Right ventricle myocardium inferior (tissue), 1 donor: ENCODE measurements around the gene HMX1. TPM values are rescaled to one million over a fixed set of nuclear protein-coding genes. Genes with fewer than 3 reads are reported as not detected.

Experiments
- ATAC-seq: fragments of 200-7000 bp; cut with Tn5 transposase; one replicate; pipeline ENCODE4 v1.9.1; 2020; ENCODE audit warnings: mild to moderate bottlenecking, moderate library complexity
- DNase-seq: peaks from one replicate; pipeline ENCODE4 v3.0.0; 2021; ENCODE audit errors: missing footprints
- intact Hi-C: fragments of 100-400 bp; cut with DNase I; formaldehyde crosslinking; loops from one replicate; pipeline ENCODE4 v1.11.0; 2022
- total RNA-seq: library from RNA; stranded (reverse); fragmentation: NEBNext Ultra II Directional; extraction: Animal tissue kit (Norgen Biotek cat#: 25700); gene quantifications from one replicate; pipeline ENCODE4 v1.2.1, GENCODE V29; 2021
- donor health status: DM: no; HTN: yes; CAD: no; lungs with severe emphysema.

The HMX1 gene
- total RNA-seq, 1 donor from 2014 or later, result not detected

- ATAC-seq (no peak), DNase-seq (peak; percentile 14)
- intact Hi-C loops, result no loop called here
Measured at GRCh38 chr4:8850830-8851188, 20.8 kb downstream of the HMX1 start.

GRCh38 chr4:8850074-8850829 lies 21.4 kb downstream of the HMX1 start:
- ATAC-seq (no peak), DNase-seq (peak; percentile 16)
- intact Hi-C loops, result no loop called here

DNA sequence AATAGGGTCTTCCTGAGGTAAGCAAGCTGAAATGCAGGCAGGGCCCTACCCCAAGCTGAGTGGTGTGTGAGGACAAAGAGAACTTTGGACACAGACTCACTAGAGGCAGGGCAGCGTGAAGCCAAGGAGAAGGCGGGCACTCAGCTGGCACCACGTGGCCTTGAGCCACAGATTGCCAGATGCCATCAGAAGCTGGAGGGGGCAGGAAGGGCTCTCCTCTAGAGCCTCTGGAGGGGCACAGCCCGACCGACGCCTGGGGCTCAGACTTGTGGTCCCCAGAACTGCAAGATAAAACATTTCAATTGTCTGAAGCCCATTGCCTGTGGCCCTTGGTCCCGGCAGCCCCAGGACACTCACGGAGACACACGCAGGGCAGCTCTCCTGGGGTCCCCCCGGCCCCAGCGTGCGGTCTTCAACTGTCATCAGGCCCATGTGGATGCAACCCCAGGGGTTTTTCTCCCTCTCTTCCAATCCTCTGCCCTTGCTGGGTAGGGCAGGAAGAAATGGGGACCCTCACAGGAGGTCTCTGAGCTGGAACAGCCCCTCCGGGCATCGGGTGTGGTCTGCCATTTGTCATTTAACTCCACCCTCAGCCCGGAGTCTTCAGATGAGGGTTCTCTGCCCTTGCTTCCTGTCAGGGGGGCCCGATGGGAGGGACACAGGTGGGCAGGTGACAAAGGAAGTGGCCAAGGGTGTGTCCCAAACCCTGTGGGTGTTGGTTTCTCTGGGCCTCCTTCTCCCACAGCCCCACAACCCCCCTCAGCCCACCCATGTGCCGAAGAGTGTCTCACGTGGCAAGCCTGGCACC lies 22.2 kb downstream of the HMX1 start:
- intact Hi-C loops, result no loop called here
- DNase-seq (peak; percentile 45), ATAC-seq (no peak)

GRCh38 chr4:8848507-8849265 lies 23.0 kb downstream of the HMX1 start:
- intact Hi-C loops, result no loop called here
- ATAC-seq (no peak), DNase-seq (peak; percentile 15)

DNA sequence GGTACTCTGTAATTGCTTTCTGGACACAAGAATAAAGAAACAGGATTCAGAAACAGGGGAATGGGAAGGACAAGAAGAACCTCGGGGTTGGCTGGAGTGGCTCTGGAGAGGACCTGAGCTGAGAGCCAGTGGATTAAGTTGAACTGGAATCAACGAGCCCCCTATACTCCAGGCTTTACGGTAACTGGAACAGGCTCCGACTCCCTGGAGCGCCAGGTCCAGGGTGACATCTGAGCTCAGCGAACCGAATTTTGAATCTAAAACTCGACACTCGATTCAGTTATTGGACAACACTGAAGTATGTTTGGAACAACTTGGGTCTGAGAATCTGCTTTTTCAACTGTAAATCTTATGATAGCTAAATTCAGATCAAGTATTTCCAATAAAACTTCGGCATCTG lies 23.9 kb downstream of the HMX1 start:
- intact Hi-C loops, result no loop called here
- no peak for ATAC-seq
- DNase-seq, result peak; percentile 13

DNA sequence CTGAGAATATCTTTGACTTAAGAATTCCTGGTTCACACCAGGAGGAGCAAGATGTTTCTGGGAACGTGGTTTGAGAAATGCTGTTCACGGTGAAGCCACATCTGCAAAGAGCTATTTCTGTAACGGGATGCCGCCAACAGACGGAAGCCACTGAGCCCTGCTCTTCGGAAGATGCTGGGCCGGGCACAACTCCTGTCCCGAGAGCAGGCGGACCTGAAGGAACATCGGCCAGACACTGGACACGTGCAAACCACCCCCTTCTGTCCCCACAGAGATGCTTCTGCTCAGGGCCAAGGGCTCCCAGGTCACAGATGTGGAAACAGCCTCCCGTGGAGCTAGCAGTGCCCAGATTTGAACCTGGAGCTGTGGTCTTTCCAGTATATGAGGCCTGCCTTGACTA lies 24.3 kb downstream of the HMX1 start:
- intact Hi-C loops, result no loop called here
- ATAC-seq, result no peak
- peak; percentile 15 for DNase-seq

DNA sequence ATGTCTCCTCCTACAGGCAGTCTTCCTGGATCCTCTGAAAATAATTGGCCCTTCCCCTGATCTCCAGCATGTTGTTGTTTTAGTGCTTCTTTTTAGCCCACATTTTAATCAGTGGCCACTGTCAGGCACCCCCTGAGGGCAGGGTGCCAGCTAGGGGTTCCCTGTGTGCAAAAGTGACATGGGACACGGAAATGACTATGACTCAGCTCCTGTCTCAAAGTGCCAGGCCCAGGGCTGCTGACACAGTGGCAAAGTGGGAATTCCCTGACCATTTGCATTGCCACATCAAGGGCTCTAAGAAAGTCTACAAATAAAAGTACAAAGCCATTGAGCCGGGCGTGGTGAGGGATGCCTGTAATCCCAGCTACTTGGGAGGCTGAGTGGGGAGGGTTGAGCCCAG lies 24.8 kb downstream of the HMX1 start:
- intact Hi-C loops, result no loop called here
- peak; percentile 11 for DNase-seq
- ATAC-seq, result no peak

DNA sequence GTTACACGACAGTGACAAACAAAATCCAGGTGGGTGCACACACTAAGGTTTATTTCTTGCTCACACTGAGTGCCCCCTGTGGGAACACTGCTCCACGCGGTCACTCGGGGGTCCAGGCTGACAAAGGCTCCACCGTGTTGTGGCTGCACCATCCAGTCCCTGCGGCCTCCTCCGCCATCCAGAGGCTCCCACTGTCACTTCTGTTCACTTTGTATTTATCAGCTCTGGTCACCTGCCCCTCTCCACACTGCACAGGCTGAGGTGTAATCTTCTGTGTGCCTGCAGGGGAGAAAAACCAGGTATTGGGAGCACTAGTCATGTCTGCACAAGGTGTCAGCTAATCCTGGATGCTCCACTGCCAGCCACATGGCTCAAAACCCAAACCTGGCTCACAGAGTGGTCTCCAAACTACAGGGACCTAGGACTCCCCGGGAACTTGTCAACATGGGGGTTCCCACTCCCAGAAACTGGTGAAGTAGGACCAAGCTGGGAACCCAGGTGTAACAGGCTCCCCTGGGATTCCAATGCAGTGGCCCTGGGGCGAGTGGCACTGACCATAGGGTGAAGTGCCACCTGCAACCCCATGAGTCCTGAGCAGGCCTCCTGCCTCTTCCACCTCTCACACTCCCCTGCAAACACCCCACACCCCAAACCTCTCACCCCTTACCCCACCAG lies 25.5 kb downstream of the HMX1 start:
- ATAC-seq (no peak), DNase-seq (peak; percentile 55)
- intact Hi-C loops, result no loop called here

DNA sequence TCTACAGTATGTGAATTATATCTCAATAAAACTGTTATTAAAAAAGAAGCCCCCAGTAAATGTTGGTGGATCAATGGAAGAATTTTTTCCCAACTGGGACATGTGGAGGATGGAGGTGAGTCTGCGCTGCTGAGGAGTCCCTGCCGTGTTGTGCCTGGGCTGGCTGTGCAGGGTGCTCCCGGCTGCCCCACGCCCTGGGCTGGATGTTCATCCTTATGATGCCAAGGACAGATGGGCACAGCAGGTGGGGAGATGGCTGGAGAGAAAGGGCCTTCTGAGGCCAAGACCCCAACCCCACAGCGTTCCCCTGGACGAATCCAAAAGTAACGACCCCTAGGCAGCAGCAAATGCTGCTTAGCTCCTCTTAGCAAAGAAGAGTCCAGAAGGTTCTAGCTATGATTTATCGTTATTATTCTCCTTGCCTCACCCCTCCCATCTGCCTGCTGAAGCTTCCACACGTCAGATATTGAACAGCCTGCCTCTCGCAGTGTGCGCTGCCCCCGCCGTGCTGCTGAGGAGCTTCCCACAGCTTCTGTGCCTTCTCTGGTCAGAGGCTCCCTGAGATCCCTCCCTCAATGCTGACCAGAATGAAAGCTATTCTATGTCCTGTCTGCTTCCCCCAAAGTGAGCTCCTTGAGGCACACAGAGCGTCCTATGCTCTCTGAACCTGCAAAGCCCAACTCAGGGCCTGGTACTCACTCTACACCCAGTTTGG lies 26.5 kb downstream of the HMX1 start:
- ATAC-seq (no peak), DNase-seq (peak; percentile 42)
- intact Hi-C loops, result no loop called here

DNA sequence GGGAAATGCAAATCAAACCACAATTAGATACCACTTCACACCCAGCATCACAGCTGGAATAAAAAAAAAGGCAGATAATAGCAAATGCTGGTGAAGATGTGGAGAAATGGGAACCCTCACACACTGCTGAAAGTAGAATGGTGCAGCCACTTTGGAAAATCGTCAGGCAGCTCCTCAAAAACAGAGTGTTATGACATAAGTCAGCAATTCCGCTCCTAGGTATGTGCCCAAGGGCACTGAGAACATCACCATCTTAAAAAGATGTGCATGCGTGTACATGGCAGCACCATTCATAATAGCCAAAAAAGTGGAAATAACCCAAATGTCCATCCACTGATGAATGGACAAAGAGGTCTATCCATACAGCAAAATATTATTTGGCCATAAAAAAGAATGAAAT lies 28.0 kb downstream of the HMX1 start:
- no peak for ATAC-seq
- DNase-seq, result no peak
- intact Hi-C loops, result no loop called here

GRCh38 chr4:8842614-8843013 lies 29.0 kb downstream of the HMX1 start:
- DNase-seq (no peak), ATAC-seq (no peak)
- intact Hi-C loops, result no loop called here

DNA sequence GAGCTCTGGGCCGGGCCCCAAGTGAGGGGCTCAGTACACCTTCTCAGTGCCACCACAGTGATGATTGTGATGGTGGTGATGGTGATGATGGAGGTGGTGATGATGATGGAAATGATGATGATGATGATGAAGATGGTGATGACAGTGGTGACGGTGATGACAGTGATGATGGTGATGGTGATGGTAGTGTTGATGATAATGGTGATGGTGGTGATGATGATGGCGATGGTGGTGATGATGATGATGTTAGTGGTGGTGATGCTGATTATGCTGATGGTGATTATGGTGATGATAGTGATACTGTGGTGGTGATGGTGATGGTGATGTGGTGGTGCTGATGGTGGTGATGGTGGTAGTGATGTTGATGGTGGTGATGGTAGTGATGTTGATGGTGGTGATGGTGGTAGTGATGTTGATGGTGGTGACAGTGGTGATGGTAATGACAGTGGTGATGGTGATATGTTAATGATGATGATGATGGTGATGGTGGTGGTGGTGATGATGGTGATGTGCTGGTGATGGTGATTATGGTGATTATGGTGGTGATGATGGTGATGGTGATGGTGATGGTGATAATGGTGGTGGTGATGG lies 29.9 kb downstream of the HMX1 start:
- ATAC-seq, result no peak
- peak; percentile 47 for DNase-seq
- intact Hi-C loops, result no loop called here

DNA sequence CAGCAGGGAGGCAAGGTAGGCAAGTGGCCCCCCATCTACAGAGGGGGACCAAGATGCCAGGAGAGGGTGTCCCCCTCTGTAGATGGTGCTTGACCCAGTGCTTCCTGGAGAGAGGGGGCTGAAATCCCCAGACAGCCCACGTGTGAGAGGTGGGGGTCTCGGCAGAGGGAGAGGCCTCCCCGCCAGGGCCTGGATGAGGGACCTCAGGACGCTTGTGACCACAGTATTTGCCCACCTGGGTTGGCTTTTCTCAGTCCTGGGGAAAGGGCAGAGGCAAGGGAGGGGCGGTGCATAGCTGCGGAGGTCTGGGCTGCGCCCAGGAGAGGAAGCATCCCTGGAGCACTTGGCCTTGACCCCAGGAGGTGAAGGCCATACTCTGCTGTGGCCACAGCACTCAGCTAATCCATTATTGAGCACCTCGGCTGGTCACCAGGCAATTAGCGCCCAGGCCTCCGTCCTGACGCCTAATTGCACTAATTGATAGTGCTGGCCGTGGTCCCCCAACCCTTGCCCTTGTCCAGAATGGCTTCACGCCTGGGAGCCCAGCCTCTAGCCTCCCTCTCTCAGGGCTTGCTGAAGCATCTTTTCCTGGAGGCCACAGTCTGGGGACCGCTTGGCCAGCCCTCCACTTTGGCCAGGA lies 30.7 kb downstream of the HMX1 start:
- ATAC-seq (no peak), DNase-seq (no peak)
- intact Hi-C loops, result no loop called here

- no peak for ATAC-seq
- intact Hi-C loops, result no loop called here
- DNase-seq, result no peak
Measured at GRCh38 chr4:8840006-8840793, 31.4 kb downstream of the HMX1 start.

DNA sequence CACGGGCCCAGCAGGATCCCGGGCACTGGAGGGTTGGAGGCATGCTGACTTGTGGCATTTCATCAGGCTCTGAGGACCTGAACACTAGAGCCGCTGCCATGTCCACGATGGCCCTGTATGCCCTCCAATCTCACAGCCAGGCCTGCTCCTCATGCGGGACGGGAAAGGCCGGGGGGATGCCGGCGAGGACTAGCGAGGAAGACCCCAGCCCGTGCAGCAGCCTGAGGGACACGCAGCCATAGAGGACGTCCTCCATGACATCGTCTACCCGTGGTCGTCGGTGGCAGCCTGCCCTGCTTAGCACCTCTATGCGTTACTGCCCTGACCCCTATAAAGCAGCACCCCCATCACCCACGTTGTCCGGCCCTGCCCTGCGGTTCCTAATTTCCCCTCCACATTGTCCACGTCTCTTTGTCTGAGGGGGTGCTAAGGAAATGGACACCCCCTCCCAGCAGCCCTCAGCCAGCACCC lies 32.6 kb downstream of the HMX1 start:
- ATAC-seq (no peak), DNase-seq (no peak)
- intact Hi-C loops, result no loop called here

DNA sequence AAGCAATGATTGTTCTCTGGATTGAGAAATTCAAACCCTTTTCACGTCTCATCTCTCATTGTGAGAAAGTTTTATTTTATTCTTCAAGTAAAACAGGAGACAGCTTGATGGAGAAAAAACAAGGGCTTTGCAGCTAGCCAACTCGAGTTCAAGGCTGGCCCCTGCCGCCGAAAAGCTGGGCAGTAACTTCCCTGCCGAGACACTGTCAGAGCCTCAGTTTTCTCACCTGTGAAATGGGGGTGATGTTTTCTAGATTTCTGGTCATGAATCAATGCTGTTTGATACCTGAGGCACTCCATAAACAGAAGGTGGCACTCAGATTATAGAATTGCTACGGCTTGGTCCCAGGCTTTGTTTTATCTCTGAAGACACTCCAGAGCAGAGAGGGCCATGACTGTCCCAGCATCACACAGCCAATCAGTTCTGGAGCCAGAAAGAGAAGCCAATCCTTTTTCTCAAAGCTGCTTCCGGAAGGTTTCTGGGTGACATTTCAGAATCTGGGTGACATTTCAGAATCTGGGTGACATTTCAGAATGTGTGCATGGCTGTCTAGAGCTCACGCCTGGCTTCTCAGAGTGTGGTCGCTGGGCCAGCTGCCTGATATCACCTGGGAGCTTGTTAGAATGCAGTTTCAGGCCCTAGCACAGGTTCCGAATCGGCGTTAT lies 33.2 kb downstream of the HMX1 start:
- DNase-seq (no peak), ATAC-seq (no peak)

More for the DNA sequence above, 33.2 kb downstream of the HMX1 start:
- intact Hi-C loops, result no loop called here
